ENCODE measurements around the gene GCC2. TPM values are rescaled to one million over a fixed set of nuclear protein-coding genes. Genes with fewer than 3 reads are reported as not detected.

GCC2 gene
- total RNA-seq, 1 donor from 2014 or later = 75.9 TPM

- H2AFZ ChIP-seq (replicated peaks) = no peak overlapping the region
- no peaks in the 10 kb centered on the region for H4K20me1 ChIP-seq (ENCODE audit: low read depth)
- H3K79me2 ChIP-seq (ENCODE audit: low read depth) = peaks cover 66% of the 10 kb centered on the region
- no peak for TF ChIP-seq EZH2 (IDR thresholded peaks at IDR 0.05)
- TF ChIP-seq EZH2phosphoT487 (IDR thresholded peaks at IDR 0.05) = no peak
- no peak for TF ChIP-seq CTCF (IDR thresholded peaks at IDR 0.05)
- no peak overlapping the region for H3K27ac ChIP-seq
- H3K4me3 ChIP-seq = no peak overlapping the region
- Mint-ChIP-seq H3K9me3 (peaks cover 27% of the 10 kb centered on the region), H3K27me3 (ENCODE audit: insufficient read depth, low read depth) (no peaks in the 10 kb centered on the region), H3K27ac (no peak overlapping the region), H3K36me3 (peaks cover 66% of the 10 kb centered on the region), H3K4me3 (no peak overlapping the region), H3K4me1 (no peaks in the 10 kb centered on the region)
- H3K4me2 ChIP-seq = no peak overlapping the region
- H3K9me3 ChIP-seq (ENCODE audit: low read depth) = no peaks in the 10 kb centered on the region
- no peak overlapping the region for H3K9ac ChIP-seq
- no peaks in the 10 kb centered on the region for H3F3A ChIP-seq (ENCODE audit: low read depth)
- H3K27me3 ChIP-seq = no peaks in the 10 kb centered on the region
- peaks cover 34% of the 10 kb centered on the region for H3K36me3 ChIP-seq
- H3K4me1 ChIP-seq = no peaks in the 10 kb centered on the region
- no peak for DNase-seq (ENCODE audit: low spot score)
These were observed 6.6 kb downstream of the GCC2 start for GRCh38 chr2:108455571-108455970.

DNA sequence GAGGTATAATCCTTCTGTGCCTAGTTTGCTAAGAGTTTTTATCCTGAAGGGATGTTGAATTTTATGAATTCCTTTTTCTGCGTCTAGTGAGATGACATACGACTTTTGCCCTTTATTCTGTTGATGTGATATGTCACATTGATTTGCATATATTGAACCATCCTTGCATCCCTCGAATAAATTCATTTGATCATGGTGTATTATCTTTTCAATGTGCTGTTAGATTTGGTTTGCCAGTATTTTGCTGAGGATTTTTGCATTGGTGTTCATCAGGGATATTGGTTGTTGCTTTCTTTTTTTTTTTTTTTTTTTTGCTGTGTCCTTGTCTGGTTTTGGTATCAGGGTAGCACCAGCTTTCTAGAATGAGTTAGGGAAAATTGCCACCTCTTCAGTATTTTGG is 9.1 kb downstream of the GCC2 start:
- H2AFZ ChIP-seq (replicated peaks) = no peak overlapping the region
- H4K20me1 ChIP-seq (ENCODE audit: low read depth) = no peaks in the 10 kb centered on the region
- H3K27ac Mint-ChIP-seq = no peak overlapping the region
- H3K79me2 ChIP-seq (ENCODE audit: low read depth) = peaks cover 70% of the 10 kb centered on the region
- H3F3A ChIP-seq (ENCODE audit: low read depth) = no peaks in the 10 kb centered on the region
- H3K4me3 ChIP-seq = no peak overlapping the region
- no peak for DNase-seq (ENCODE audit: low spot score)
- TF ChIP-seq EZH2 (IDR thresholded peaks at IDR 0.05) = no peak
- no peak for TF ChIP-seq EZH2phosphoT487 (IDR thresholded peaks at IDR 0.05)
- no peak for TF ChIP-seq CTCF (IDR thresholded peaks at IDR 0.05)
- H3K36me3 ChIP-seq = peaks cover 35% of the 10 kb centered on the region
- peaks cover 73% of the 10 kb centered on the region for H3K36me3 Mint-ChIP-seq
- no peak overlapping the region for H3K27ac ChIP-seq
- H3K9me3 ChIP-seq (ENCODE audit: low read depth) = no peaks in the 10 kb centered on the region
- H3K4me2 ChIP-seq = no peak overlapping the region
- no peaks in the 10 kb centered on the region for H3K27me3 Mint-ChIP-seq (ENCODE audit: insufficient read depth, low read depth)
- no peak overlapping the region for H3K4me3 Mint-ChIP-seq
- H3K9ac ChIP-seq = no peak overlapping the region
- H3K4me1 ChIP-seq = no peaks in the 10 kb centered on the region
- no peaks in the 10 kb centered on the region for H3K27me3 ChIP-seq
- H3K9me3 Mint-ChIP-seq = peaks cover 39% of the 10 kb centered on the region
- H3K4me1 Mint-ChIP-seq = no peaks in the 10 kb centered on the region

- Mint-ChIP-seq H3K36me3 (peaks cover 77% of the 10 kb centered on the region), H3K9me3 (peaks cover 41% of the 10 kb centered on the region), H3K27me3 (ENCODE audit: insufficient read depth, low read depth) (no peaks in the 10 kb centered on the region), H3K4me1 (no peaks in the 10 kb centered on the region), H3K27ac (no peak overlapping the region), H3K4me3 (no peak overlapping the region)
- H3K4me2 ChIP-seq = no peak overlapping the region
- H3K4me1 ChIP-seq = no peaks in the 10 kb centered on the region
- no peak overlapping the region for H3K27ac ChIP-seq
- H3F3A ChIP-seq (ENCODE audit: low read depth) = no peaks in the 10 kb centered on the region
- no peak overlapping the region for H2AFZ ChIP-seq (replicated peaks)
- H4K20me1 ChIP-seq (ENCODE audit: low read depth) = no peaks in the 10 kb centered on the region
- peaks cover 34% of the 10 kb centered on the region for H3K36me3 ChIP-seq
- H3K9ac ChIP-seq = no peak overlapping the region
- peaks cover 73% of the 10 kb centered on the region for H3K79me2 ChIP-seq (ENCODE audit: low read depth)
- no peaks in the 10 kb centered on the region for H3K9me3 ChIP-seq (ENCODE audit: low read depth)
- no peaks in the 10 kb centered on the region for H3K27me3 ChIP-seq
- H3K4me3 ChIP-seq = no peak overlapping the region
- TF ChIP-seq EZH2phosphoT487 (IDR thresholded peaks at IDR 0.05) (no peak), CTCF (IDR thresholded peaks at IDR 0.05) (no peak), EZH2 (IDR thresholded peaks at IDR 0.05) (no peak)
- no peak for DNase-seq (ENCODE audit: low spot score)
These were observed 10.4 kb downstream of the GCC2 start for GRCh38 chr2:108459441-108459840.
